ENCODE data around the gene TMEM255B. TPM values are rescaled to one million over a fixed set of nuclear protein-coding genes. Genes with fewer than 3 reads are reported as not detected.
"Not testable (repeated sequence)": the region's sequence is repeated elsewhere in the genome, so short reads cannot be mapped to it uniquely, and the experiment has no call there.

The TMEM255B gene
- total and polyA plus RNA-seq, 2 of the 4 experiments (the other 2 are of a cell fraction): 0.36 to 0.94 TPM

GRCh38 chr13:113830426-113830950 is 71.5 kb downstream of the TMEM255B start:
- in situ Hi-C loops (cut with MboI; ENCODE audit: low sequenced_read_pairs); H3K4me2 ChIP-seq (ENCODE audit: low read depth, low read length); POLR2A ChIA-PET (ENCODE audit: unreplicated experiment); H3K56ac ChIP-seq (ENCODE audit: extremely low read depth, insufficient read depth, low read length); H3K4me3 ChIP-seq (ENCODE audit: insufficient read depth, low read depth, low read length); ATAC-seq (ENCODE audit: low read depth); H4K8ac ChIP-seq (ENCODE audit: low read depth in 2 of 2, low read length in 2 of 2); H3K4me1 ChIP-seq (ENCODE audit: control insufficient read depth, insufficient read depth, low read length); BruUV-seq (replicated peaks); intact Hi-C loops (cut with micrococcal nuclease); H3K4ac ChIP-seq (ENCODE audit: low read depth, low read length); H2BK5ac ChIP-seq (ENCODE audit: low read depth, low read length, poor library complexity, severe bottlenecking); H3K27me3 ChIP-seq (ENCODE audit: control insufficient read depth, insufficient read depth, low read length); H3K23ac ChIP-seq (ENCODE audit: low read depth, low read length); H4K91ac ChIP-seq (ENCODE audit: insufficient read depth, low read depth, low read length); H3K18ac ChIP-seq (ENCODE audit: low read depth, low read length); DNase-seq; H2BK20ac ChIP-seq (ENCODE audit: low read depth, low read length); H2AFZ ChIP-seq (replicated peaks; ENCODE audit: low read length, poor library complexity); H4K5ac ChIP-seq (ENCODE audit: low read depth, low read length); H3K9me3 ChIP-seq (ENCODE audit: control insufficient read depth, insufficient read depth, low read length); H2AK5ac ChIP-seq (ENCODE audit: low read depth, low read length); H2AK9ac ChIP-seq (replicated peaks; ENCODE audit: low read depth, low read length, poor library complexity); H3K14ac ChIP-seq (replicated peaks; ENCODE audit: low read depth, low read length); CTCF ChIA-PET; H2BK15ac ChIP-seq (ENCODE audit: low read depth, low read length); dilution Hi-C loops (cut with HindIII; ENCODE audit: low sequenced_read_pairs, unreplicated experiment); H2BK120ac ChIP-seq (ENCODE audit: low read depth, low read length); H3K9ac ChIP-seq (ENCODE audit: low read depth, low read length); H3K27ac ChIP-seq (ENCODE audit: insufficient read depth, low read length): not testable (repeated sequence)
- Histone ChIP-seq H3K79me1 (ENCODE audit: low read depth in 1 of 2, low read length in 2 of 2) (peaks cover 27 to 77% of the 10 kb centered on the region in 2 experiments), H4K20me1 (ENCODE audit: insufficient read depth, low read length) (peaks cover 25% of the 10 kb centered on the region), H3K9me1 (ENCODE audit: insufficient read depth, low read length) (peaks cover 12% of the 10 kb centered on the region; the same call in 1 of the 2 replicates), H3K36me3 (ENCODE audit: control insufficient read depth, insufficient read depth, low read length) (peaks cover 71% of the 10 kb centered on the region)
- WGBS, 2 experiments (ENCODE audit: extremely low coverage in 2 of 2, insufficient read length in 1 of 2): 80% methylated on average over 2 of the region's 22 CpGs; no CpG with 5 or more reads in 1 of the 2 experiments

All from IMR-90 (cell line).